HG02588 (cell line): ENCODE data around the gene IRF2.
"Not testable (repeated sequence)": the region's sequence is repeated elsewhere in the genome, so short reads cannot be mapped to it uniquely, and the experiment has no call there.

Experiments
- ATAC-seq: cut with Tn5 transposase; IDR thresholded peaks from one replicate; pipeline ENCODE4 v1.9.1; 2021; ENCODE audit warnings: mild to moderate bottlenecking, moderate library complexity; ENCODE audit not compliant: unreplicated experiment

IRF2 gene

DNA sequence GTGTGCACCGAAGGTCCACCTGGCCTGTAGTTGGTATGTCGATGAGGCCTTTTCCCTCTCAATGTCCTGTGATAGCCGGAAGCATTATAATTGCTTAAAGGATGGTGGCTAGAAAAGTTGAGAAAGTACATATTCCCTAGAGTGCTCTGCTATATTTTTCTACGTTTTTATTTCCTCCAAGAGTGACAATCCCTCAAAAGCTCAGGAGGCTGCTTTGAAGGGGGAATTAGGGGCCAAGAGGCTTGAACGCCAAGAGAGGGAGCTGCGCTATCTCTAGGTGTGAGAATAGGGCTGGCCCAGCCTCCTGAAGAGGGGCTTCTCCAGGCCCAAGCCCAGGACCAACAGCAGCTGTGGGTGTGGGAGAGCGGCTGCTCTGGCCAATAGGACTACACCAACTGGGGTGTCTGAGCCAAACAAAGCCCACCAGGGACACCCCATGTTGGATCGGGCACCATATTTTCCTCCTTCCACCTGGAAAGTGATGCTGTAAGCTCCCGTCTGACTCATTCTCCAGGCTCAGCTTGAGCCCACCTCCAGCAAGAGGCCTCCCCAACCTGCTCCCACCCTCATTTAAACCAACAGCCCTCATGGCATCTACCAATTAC lies 124.0 kb downstream of the IRF2 start:
- ATAC-seq, result no peak

DNA sequence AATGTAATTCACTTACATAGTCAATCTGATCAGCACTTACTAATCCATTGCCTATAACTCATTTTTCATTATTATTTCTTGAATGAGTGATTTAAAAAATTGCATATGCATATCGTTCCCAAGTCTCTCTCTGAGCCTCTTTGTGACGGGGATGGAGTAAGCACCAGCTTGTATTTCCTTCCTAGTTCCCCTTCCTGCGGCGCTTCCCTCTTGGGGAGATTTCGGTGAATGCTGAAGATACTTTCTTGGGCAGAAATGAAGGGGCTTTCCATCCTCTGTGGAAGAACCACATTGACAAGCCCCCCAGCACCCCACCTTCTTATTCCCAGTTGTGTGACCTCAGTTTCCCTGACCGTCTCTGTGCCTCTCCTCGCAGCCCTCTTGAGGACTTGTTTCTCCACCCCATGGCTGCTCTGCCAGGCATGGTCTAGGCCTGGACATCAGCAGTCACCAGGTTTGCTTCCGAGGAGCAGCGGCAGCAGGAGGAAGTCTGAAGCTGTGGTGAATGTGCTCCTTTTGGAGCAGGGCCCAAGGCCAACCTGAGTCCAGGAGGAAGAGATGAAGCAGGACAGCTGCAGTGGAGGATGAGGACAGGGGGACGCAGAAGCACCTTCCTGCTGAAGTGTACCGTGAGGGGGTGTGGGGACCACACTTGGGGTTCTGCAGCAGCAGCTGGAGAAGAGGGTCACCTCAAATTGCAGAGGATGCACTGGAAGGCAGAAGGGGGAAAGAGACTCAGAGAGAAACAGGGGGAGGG lies 124.9 kb downstream of the IRF2 start:
- ATAC-seq, result no peak

DNA sequence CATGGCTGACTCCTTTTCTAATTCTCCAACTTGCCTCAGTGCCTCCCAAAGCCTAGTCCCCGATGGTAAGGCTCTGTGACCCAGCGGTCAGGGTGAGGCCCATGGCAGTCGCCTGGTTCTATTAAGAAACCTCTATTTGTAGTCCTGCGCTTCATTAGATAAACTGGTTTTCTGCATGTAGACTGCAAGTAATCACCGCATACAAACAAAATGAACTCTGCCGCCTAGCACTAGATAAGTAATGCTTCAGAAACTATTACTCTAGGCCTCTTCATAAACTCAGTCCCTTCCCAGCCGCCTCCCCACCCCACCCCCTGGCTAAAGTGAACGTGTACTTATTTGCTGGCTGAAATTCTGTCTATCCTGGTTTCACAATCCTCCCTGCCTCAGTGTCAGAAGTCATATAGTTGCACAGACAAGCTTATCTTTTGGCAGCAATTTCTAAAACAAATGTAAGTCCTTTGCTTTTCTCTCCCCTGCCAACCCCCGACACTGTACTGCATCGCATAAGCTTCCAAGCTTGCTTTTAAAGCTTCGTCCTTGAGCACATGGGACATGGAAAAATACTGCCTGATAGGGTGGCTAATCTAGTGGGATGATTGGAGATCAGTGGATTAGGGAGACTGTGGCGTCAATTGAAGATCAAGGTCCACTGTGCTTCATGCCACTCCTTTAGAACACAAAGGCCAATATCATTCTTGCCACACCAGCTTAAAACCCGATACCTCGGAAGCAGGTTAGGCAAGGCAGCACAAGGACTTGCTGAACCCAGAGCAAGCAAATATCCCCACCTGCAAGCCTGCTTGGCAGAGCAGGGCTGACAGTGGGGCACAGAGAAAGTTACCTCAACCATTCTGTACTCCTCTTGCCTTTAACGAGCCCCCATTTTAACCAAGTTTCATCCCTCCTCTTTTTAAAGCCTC lies 125.8 kb downstream of the IRF2 start:
- ATAC-seq, result no peak

DNA sequence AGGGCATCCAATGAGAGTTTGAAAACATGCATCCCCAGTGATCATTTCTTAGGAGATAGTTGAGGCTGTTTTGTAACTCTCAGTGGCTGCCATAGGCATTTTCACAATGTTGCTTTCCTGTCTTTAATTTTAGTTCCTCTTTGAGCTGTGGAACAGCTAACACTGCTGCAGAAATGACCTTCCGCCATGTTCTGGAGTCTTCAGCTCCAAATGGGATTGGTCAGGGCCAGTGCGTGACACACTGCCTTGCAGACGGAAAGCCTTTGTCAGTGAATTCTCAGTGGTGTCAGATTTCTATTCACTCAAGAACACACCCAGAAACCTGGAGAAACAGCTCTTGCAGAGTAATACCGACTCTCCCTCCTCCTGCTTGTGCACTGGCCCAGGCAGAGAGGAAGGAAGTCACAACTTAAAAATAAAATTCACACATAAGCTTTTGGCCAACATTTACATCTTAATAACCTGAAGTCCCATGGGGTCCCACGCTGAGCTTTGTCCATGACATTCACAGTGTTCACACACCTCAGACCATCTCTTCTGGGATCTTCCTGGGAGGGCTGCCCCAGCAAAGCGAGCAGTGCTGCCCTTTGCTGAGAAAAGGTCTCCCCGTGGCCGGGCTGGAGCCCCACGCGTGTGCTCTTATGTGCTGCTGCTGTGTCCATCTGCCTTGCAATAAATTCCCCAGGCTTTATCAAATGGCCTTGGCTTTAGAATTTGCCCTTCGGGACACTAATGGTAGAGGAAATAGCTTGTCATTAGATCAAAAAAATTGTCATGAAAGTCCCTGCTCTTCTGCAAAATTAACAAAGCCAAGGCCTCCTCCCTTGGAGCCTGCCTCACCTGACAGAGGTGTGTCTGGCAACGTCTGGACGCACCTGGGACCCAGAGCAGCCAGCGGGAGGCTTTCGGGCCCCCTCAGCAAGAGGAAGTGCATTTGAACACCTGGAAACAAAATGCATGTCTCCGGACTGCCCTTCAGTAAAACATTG lies 126.8 kb downstream of the IRF2 start:
- peak; percentile 69 for ATAC-seq

DNA sequence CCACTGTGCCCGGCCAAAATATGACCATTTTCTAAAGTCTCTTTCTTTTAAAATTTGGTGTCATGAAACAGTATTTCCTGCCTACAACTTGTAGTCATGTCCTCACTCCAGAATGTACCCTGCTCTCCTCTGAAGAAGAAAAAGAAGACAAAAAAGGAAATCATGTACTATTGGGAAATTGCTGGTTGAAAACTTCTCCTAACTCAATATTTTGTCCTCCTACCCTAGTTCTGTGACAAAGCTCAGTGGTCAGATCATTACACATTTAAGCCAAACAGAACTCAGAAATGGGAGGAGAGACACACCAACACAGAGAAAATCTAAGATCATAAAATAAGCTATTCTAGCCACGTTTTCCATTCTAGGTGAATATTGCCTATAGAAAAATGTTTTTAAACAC lies 127.7 kb downstream of the IRF2 start:
- no peak for ATAC-seq

DNA sequence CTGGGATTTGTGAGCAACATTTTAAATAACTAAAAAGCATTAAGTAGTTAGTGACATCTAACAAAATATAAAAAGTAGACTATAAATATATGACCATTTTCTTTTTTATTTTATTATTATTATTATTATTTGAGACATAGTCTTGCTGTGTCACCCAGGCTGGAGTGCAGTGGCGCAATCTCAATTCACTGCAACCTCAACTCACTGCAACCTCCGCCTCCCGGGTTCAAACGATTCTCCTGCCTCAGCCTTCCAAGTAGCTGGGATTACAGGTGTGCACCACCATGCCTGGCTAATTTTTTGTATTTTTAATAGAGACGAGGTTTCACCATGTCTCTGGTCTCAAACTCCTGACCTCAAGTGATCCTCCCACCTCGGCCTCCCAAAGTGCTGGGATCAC lies 128.1 kb downstream of the IRF2 start:
- not testable (repeated sequence) for ATAC-seq

DNA sequence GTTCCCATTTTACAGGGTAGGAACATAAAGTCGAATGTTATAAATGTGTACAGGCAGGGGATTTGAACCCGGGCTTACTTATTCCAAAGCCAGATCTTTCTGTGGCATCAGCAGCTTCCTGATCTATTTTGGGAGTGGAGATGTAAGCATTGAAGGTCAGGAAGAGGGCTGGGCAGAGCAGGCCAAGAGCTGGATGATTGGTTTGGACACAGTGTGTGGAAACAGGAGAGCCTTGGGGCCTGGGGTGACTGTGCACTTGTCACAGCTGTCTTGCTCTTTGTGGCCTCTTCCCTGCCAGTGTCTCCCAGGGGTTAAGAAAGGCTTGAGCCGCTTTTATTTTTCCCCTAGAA lies 128.8 kb downstream of the IRF2 start:
- no peak for ATAC-seq

DNA sequence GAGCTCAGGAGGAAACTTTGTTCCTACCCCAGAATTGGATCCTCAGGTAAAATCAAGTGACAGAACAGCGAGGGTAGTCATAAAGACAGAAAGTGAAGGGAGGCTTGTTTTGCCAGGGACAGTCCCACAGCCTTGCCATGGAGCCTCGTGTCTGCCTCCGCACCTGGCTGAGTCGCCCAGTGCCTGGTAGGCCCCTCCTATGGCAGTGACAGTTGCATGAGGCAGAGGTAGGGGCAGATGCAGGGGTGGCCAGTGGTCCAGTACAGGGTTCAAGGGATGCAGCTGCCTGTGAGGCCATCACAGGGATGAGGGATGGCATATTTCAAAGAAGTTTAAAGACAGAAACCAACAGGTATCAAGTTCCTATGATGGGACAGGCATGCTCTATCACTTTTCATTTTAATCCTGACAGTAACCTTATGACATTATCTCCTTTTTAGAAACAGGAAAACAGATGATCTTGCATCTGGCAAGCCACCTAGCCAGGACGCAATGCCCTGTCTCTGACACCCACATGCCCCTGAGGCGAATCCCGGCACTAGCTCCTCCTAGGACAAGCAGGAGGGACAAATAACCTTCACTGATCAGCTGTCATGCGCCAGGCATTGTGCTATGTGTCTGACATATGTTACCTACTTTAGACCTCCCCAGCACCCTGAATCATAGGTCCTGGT lies 129.3 kb downstream of the IRF2 start:
- ATAC-seq, result no peak

DNA sequence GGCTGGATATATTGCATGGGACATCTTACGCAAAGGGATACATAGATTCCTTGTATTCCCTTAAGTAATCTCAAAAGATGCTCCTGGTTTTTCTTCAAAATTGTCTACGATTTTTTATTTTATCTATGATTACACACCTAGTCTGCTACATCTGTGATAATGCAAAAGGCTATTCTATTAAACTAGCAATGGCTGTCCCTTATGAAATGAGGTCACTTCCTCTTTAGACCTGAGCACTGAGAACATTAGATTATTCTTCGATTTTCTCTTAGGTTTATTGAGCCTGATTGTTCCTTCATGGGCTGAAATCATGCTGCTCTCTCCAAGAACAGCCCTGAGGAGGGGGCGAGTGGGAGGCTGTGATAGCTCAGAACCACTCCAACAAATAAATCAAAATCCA lies 129.9 kb downstream of the IRF2 start:
- no peak for ATAC-seq

DNA sequence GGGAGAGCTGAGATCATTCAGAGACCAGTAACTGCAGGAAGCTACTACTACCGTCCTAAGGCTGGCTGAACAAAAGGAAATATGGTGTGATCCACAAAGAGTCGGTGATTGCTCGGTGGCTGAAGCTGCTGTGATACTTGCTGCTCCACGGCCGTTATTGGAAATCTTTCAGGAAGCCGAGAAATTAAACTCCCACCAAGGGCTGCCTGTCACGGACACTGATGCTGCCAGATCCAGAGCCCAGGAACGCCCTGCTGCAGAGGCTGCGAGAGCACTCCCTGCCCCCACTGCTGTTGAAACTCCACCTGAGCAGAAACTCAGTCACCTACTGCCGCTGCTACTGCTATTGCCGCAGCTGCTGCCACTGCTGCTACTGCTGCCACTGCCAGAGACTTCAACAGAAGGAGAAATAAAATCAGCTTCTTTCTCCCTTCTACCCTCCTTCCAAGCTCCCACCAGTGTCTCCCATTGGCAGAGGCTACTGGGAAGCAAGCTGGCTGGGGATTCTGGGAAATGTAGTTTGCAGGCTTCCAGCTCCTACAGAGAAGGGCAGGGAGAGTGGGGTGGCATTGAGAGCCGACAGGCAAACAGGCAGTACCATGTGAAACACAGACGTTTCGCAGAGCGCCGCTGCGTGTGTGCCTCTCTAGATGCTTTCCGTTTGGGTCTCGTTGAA lies 130.7 kb downstream of the IRF2 start:
- ATAC-seq, result peak; percentile 56

DNA sequence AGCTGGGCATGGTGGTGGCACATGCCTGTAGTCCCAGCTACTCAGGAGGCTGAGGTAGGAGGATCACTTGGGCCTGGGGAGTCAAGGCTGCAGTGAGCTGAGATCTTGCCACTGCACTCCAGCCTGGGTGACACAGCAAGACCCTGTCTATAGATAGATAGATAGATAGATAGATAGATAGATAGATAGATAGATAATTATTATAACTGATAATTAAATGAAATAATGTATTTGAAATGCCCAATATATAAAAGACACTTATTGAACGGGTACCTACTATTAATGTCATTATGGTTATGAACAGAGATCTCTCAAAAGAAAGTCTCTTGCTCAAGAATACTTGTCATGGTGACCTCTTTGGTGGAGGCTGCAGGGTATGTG lies 131.5 kb downstream of the IRF2 start:
- not testable (repeated sequence) for ATAC-seq

DNA sequence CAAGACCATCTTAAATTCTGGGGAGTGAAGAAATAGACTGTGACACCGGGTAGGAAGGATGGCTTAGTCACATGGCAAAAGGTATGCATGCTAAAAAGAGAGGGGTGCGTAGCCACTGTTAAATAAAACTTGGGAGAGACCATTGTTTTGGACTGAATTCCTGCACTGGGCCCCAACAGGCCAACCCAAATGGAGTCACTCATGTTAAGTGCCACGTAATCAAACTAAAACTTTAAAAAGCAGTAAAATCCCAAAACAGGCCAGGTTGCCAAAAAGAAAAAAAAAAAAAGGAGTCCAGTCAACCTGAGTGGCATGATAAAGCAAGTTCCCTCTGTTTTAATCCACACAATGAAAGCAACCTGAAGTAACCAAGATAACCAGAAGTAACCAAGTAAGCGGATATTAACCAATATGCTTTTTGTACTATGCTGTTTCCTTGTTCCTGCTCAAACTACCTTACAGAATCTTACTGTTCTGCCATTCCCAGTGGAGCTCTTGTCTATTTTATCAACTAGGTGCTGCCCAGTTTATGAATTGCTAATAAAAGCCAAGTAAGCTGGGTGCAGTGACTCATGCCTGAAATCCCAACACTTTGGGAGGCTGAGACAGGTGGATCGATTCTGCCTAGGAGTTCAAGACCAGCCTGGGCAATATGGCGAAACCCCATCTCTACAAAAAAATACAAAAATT lies 132.0 kb downstream of the IRF2 start:
- ATAC-seq, result no peak

DNA sequence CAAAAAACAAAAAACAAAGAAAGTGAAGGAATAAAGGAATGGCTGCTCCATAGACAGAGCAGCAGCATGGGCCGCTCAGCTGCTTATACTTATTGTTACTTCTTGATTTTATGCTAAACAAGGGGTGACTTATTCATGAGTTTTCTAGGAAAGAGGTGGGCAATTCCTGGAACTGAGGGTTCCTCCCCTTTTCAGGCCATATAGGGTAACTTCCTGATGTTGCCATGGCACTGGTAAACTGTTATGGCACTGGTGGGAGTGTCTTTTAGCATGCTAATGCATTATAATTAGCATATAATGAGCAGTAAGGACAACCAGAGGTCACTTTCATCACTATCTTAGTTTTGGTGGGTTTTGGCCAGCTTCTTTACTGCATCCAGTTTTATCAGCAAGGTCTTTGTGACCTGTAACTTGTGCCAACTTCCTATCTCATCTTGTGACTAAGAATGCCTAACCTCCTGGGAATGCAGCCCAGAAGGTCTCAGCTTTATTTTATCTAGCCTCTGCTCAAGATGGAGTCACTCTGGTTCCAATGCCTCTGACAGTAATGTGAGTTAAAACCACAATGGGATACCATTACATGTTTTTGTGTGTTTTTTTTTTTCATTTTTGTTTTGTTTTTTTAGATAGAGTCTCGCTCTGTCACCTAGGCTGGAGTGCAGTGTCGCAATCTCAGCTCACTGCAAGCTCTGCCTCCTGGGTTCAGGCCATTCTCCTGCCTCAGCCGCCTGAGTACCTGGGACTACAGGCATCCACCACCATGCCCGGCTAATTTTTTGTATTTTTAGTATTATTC lies 134.8 kb downstream of the IRF2 start:
- not testable (repeated sequence) for ATAC-seq

DNA sequence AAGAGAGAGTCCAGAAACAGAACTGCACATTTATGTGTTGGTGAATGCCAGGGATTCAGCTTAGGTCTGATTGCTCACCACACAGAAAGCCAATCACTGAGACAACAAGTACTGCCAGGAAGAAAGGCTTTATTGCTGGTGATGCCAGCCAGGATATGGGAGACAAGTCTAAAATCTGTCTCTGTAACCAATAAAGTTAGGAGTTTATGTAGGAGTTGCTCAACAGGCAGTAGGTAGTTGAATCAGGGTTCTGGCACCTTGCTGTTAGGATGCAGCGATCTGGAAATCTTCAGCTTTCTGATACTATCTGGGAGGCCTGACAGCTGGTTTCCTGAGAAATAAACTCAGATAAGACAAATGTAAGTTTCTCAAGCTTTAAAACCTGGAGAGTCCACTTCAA lies 136.4 kb downstream of the IRF2 start:
- ATAC-seq, result no peak
